HEK293 (cell line): ENCODE results near the gene ENDOU.
A peak's percentile ranks its signal among the peaks of the same experiment; 100 is the strongest.

Experiments used
- CTCF ChIA-PET: fragments of 350-600 bp; formaldehyde crosslinking; extraction: SDS; loops from one replicate; lab custom pipeline; 2021; ENCODE audit warnings: antibody characterized with exemption; lab: Yijun Ruan, JAX
- POLR2A ChIA-PET: fragments of 300-600 bp; formaldehyde crosslinking; extraction: SDS; loops from one replicate; lab custom pipeline; 2020; ENCODE audit warnings: antibody characterized with exemption, inconsistent platforms; lab: Yijun Ruan, JAX
- H3K27ac ChIP-seq: fragments of 200-500 bp; sonication (Bioruptor generic); 2 replicates; pipeline ENCODE4 v1.5.1; 2014; ENCODE audit warnings: low read depth, low read length, control low read depth, inconsistent platforms; ENCODE audit errors: extremely low read depth
- H3K36me3 ChIP-seq, 2 experiments: fragments of 200-500 bp in 1 of 2; sonication (Bioruptor generic) in 1 of 2; 1 replicate in 1 of 2; 2 replicates in 1 of 2; pipeline ENCODE4 v1.5.1; 2014 to 2017; ENCODE audit warnings: inconsistent platforms in 2 of 2, low read length in 2 of 2; ENCODE audit not compliant: control insufficient read depth in 2 of 2, insufficient read depth in 1 of 2
- H3K4me1 ChIP-seq: fragments of 200-500 bp; sonication (Bioruptor generic); 2 replicates; pipeline ENCODE4 v1.5.1; 2014; ENCODE audit warnings: mild to moderate bottlenecking, low read length, inconsistent platforms; ENCODE audit not compliant: control insufficient read depth, insufficient read depth
- H3K4me3 ChIP-seq: 2 replicates; pipeline ENCODE4 v1.5.1; 2011; ENCODE audit warnings: low read depth, mild to moderate bottlenecking, control low read depth, low read length, moderate library complexity
- H3K9me3 ChIP-seq: fragments of 200-500 bp; sonication (Bioruptor generic); 2 replicates; pipeline ENCODE4 v1.5.1; 2014; ENCODE audit warnings: low read depth, low read length, inconsistent platforms; ENCODE audit not compliant: control insufficient read depth, insufficient read depth
- EGR2 ChIP-seq: fragments of 450-650 bp; formaldehyde crosslinking; IDR thresholded peaks from 2 replicates; pipeline ENCODE4 v1.5.1; 2016; ENCODE audit warnings: low read depth, missing biosample characterization, missing genetic modification characterization
- IKZF3 ChIP-seq: fragments of 450-650 bp; IDR thresholded peaks from 2 replicates; pipeline ENCODE4 v1.5.0; 2018; ENCODE audit warnings: missing biosample characterization, mild to moderate bottlenecking, missing genetic modification characterization, moderate library complexity
- PATZ1 ChIP-seq: fragments of 450-650 bp; formaldehyde crosslinking; IDR thresholded peaks from 2 replicates; pipeline ENCODE4 v1.5.1; 2016; ENCODE audit warnings: missing biosample characterization, missing genetic modification characterization
- SETDB1 ChIP-seq: IDR thresholded peaks from one replicate; pipeline ENCODE4 v1.6.1; 2017; ENCODE audit warnings: mild to moderate bottlenecking, low read length, moderate library complexity, mixed read lengths; ENCODE audit not compliant: insufficient read length
- SP2 ChIP-seq: fragments of 450-650 bp; formaldehyde crosslinking; IDR thresholded peaks from 2 replicates; pipeline ENCODE4 v1.5.1; 2016; ENCODE audit warnings: missing biosample characterization, missing genetic modification characterization
- TSHZ1 ChIP-seq: fragments of 450-650 bp; formaldehyde crosslinking; IDR thresholded peaks from 2 replicates; pipeline ENCODE4 v1.5.1; 2016; ENCODE audit warnings: missing biosample characterization, missing genetic modification characterization, borderline replicate concordance
- ZBTB10 ChIP-seq: fragments of 450-650 bp; formaldehyde crosslinking; IDR thresholded peaks from 2 replicates; pipeline ENCODE4 v1.5.1; 2016; ENCODE audit warnings: missing biosample characterization, missing genetic modification characterization
- ZBTB26 ChIP-seq: fragments of 450-650 bp; formaldehyde crosslinking; optimal IDR thresholded peaks from 2 replicates; pipeline ENCODE3; 2016; ENCODE audit warnings: missing biosample characterization, mild to moderate bottlenecking, missing genetic modification characterization
- ZBTB44 ChIP-seq: fragments of 450-650 bp; IDR thresholded peaks from 2 replicates; pipeline ENCODE4 v1.5.1; 2018; ENCODE audit warnings: missing biosample characterization, mild to moderate bottlenecking, missing genetic modification characterization
- ZFP37 ChIP-seq: fragments of 450-650 bp; formaldehyde crosslinking; IDR thresholded peaks from 2 replicates; pipeline ENCODE4 v1.5.1; 2016; ENCODE audit warnings: missing biosample characterization, missing genetic modification characterization
- ZNF133 ChIP-seq: fragments of 450-650 bp; formaldehyde crosslinking; IDR thresholded peaks from 2 replicates; pipeline ENCODE4 v1.5.1; 2016; ENCODE audit warnings: missing biosample characterization, missing genetic modification characterization
- ZNF221 ChIP-seq: fragments of 450-650 bp; formaldehyde crosslinking; IDR thresholded peaks from 2 replicates; pipeline ENCODE4 v1.5.1; 2017; ENCODE audit warnings: missing biosample characterization, missing genetic modification characterization, borderline replicate concordance
- ZNF223 ChIP-seq: fragments of 450-650 bp; formaldehyde crosslinking; IDR thresholded peaks from 2 replicates; pipeline ENCODE4 v1.5.1; 2016; ENCODE audit warnings: missing biosample characterization, missing genetic modification characterization
- ZNF24 ChIP-seq: fragments of 450-650 bp; formaldehyde crosslinking; IDR thresholded peaks from 2 replicates; pipeline ENCODE4 v1.5.1; 2016; ENCODE audit warnings: missing biosample characterization, missing genetic modification characterization
- ZNF335 ChIP-seq: fragments of 450-650 bp; formaldehyde crosslinking; conservative IDR thresholded peaks from 2 replicates; pipeline ENCODE4 v1.5.1; 2016; ENCODE audit warnings: missing biosample characterization, missing genetic modification characterization
- ZNF341 ChIP-seq: fragments of 450-650 bp; formaldehyde crosslinking; IDR thresholded peaks from 2 replicates; pipeline ENCODE4; 2016; ENCODE audit warnings: low read depth, missing biosample characterization, missing genetic modification characterization
- ZNF416 ChIP-seq: fragments of 450-650 bp; formaldehyde crosslinking; IDR thresholded peaks from 2 replicates; pipeline ENCODE4 v1.5.1; 2016; ENCODE audit warnings: missing biosample characterization, missing genetic modification characterization
- ZNF658 ChIP-seq: fragments of 450-650 bp; formaldehyde crosslinking; IDR thresholded peaks from 2 replicates; pipeline ENCODE4; 2016; ENCODE audit warnings: missing biosample characterization, missing genetic modification characterization
- ZNF704 ChIP-seq: fragments of 450-650 bp; formaldehyde crosslinking; IDR thresholded peaks from 2 replicates; pipeline ENCODE4 v1.5.1; 2016; ENCODE audit warnings: missing biosample characterization, missing genetic modification characterization
- ZNF76 ChIP-seq: fragments of 450-650 bp; formaldehyde crosslinking; IDR thresholded peaks from 2 replicates; pipeline ENCODE4; 2016; ENCODE audit warnings: low read depth, missing biosample characterization, missing genetic modification characterization, borderline replicate concordance
- ZNF768 ChIP-seq: fragments of 450-650 bp; formaldehyde crosslinking; IDR thresholded peaks from 2 replicates; pipeline ENCODE4 v1.5.1; 2018; ENCODE audit warnings: missing biosample characterization, mild to moderate bottlenecking, missing genetic modification characterization
- ZXDB ChIP-seq: fragments of 450-650 bp; formaldehyde crosslinking; IDR thresholded peaks from 2 replicates; pipeline ENCODE4 v1.5.1; 2016; ENCODE audit warnings: missing biosample characterization, missing genetic modification characterization

ENDOU gene

GRCh38 chr12:47741340-47741703, 16.0 kb upstream of the ENDOU start (continued):
- TF ChIP-seq PATZ1 (peak; percentile 17; the same call in 1 of the 2 replicates), ZNF341 (tag by site-specific recombination) (no peak), ZNF416 (no peak), ZXDB (tag by site-specific recombination) (0 out of 2 replicates have a peak, but pooled peaks have one; percentile 22), ZNF658 (tag by site-specific recombination) (no peak), SP2 (tag by site-specific recombination) (0 out of 2 replicates have a peak, but pooled peaks have one; percentile 6), SETDB1 (no peak), ZNF221 (tag by site-specific recombination) (no peak), ZNF704 (no peak), ZBTB26 (no peak), IKZF3 (no peak), ZBTB10 (tag by site-specific recombination) (no peak), ZBTB44 (tag by site-specific recombination) (peak; percentile 58; the same call in 1 of the 2 replicates)

- POLR2A ChIA-PET = interaction anchor here (1.0 to 4.0 kb wide), 4 partner anchors 22 to 35 kb away, joined by 3 to 34 read pairs (median 4); partner anchors contain the start of gene RPAP3
- CTCF ChIA-PET = interaction anchor here (0.5 to 13.5 kb wide), 16 partner anchors 16 to 1679 kb away, joined by 3 to 784 read pairs (median 13); partner anchors contain the start of genes ENDOU, RAPGEF3 and SLC48A1
- no peaks in the 10 kb centered on the region for H3K4me1 ChIP-seq
- TF ChIP-seq ZNF76 (tag by site-specific recombination) = no peak
- TF ChIP-seq ZNF335 = no peak
- TF ChIP-seq ZNF24 (tag by site-specific recombination) = no peak
- TF ChIP-seq ZNF133 (tag by site-specific recombination) = no peak
- peak; percentile 37 for TF ChIP-seq EGR2
- TF ChIP-seq ZNF768 (tag by site-specific recombination) = no peak
- no peak for TF ChIP-seq ZFP37 (tag by site-specific recombination)
- peak; percentile 70; the same call in 1 of the 2 replicates for TF ChIP-seq ZNF223
- no peak for TF ChIP-seq TSHZ1 (tag by site-specific recombination)
- no peaks in the 10 kb centered on the region for H3K36me3 ChIP-seq
- no peaks in the 10 kb centered on the region for H3K9me3 ChIP-seq
- H3K4me3 ChIP-seq = no peak overlapping the region
- no peak overlapping the region for H3K27ac ChIP-seq
These were observed 15.5 kb upstream of the ENDOU start for GRCh38 chr12:47740606-47741339.
